Neuronal stem cell (in vitro differentiated cells): ENCODE results near the gene CLDN6.

Experiments used
- DNase-seq: peaks from one replicate; pipeline ENCODE4 v3.0.0-alpha.2; 2013; ENCODE audit warnings: low spot score
- H2AFZ ChIP-seq: one replicate; pipeline ENCODE4 v1.6.1; 2013; ENCODE audit warnings: mild to moderate bottlenecking, low read length, inconsistent platforms
- H2AK5ac ChIP-seq: 2 replicates; pipeline ENCODE4 v1.6.1; 2013; ENCODE audit warnings: low read depth, mild to moderate bottlenecking, inconsistent platforms, low read length, moderate library complexity, mixed read lengths
- H2BK120ac ChIP-seq: 2 replicates; pipeline ENCODE4 v1.6.1; 2013; ENCODE audit warnings: low read depth, mild to moderate bottlenecking, inconsistent platforms, low read length, moderate library complexity, mixed read lengths
- H2BK12ac ChIP-seq: one replicate; pipeline ENCODE4 v1.6.1; 2013; ENCODE audit warnings: low read length, inconsistent platforms
- H2BK15ac ChIP-seq: 2 replicates; pipeline ENCODE4 v1.6.1; 2013; ENCODE audit warnings: mild to moderate bottlenecking, low read length, inconsistent platforms, mixed read lengths
- H2BK5ac ChIP-seq: one replicate; pipeline ENCODE4 v1.6.1; 2013; ENCODE audit warnings: inconsistent platforms, mild to moderate bottlenecking, low read length, moderate library complexity
- H3K14ac ChIP-seq: one replicate; pipeline ENCODE4 v1.6.1; 2013; ENCODE audit warnings: low read length, inconsistent platforms
- H3K18ac ChIP-seq: 2 replicates; pipeline ENCODE4 v1.6.1; 2013; ENCODE audit warnings: low read length, inconsistent platforms
- H3K23ac ChIP-seq: 2 replicates; pipeline ENCODE4 v1.6.1; 2013; ENCODE audit warnings: low read depth, mild to moderate bottlenecking, mixed read lengths, low read length, inconsistent platforms; ENCODE audit not compliant: poor library complexity
- H3K27ac ChIP-seq: replicated peaks from 3 replicates; pipeline ENCODE4 v1.5.1; 2013; ENCODE audit warnings: low read length, inconsistent platforms
- H3K27me3 ChIP-seq, 3 experiments: 2 replicates each; pipeline ENCODE4 v1.6.1; 2013; ENCODE audit warnings: low read length in 3 of 3, mild to moderate bottlenecking in 2 of 3, inconsistent platforms in 1 of 3, low read depth in 1 of 3, mixed read lengths in 1 of 3, moderate library complexity in 1 of 3; ENCODE audit not compliant: control insufficient read depth in 3 of 3, insufficient read depth in 3 of 3
- H3K36me3 ChIP-seq, 2 donors: replicated peaks in 1 of 2; 2 replicates each; pipeline ENCODE4 v1.6.1; 2013; ENCODE audit warnings: low read length in 2 of 2; ENCODE audit not compliant: control insufficient read depth in 2 of 2, insufficient read depth in 2 of 2
- H3K4ac ChIP-seq: 2 replicates; pipeline ENCODE4 v1.6.1; 2013; ENCODE audit warnings: inconsistent platforms, mild to moderate bottlenecking, low read length, moderate library complexity
- H3K4me1 ChIP-seq, 2 donors: 1 replicate in 1 of 2; 2 replicates in 1 of 2; pipeline ENCODE4 v1.6.1; 2013; ENCODE audit warnings: low read length in 2 of 2, low read depth in 1 of 2; ENCODE audit not compliant: control insufficient read depth in 2 of 2, insufficient read depth in 1 of 2
- H3K4me2 ChIP-seq: one replicate; pipeline ENCODE4 v1.6.1; 2013; ENCODE audit warnings: mild to moderate bottlenecking, low read length, inconsistent platforms; ENCODE audit not compliant: insufficient read depth, poor library complexity, severe bottlenecking
- H3K4me3 ChIP-seq, 2 donors: 2 replicates each; pipeline ENCODE4 v1.5.1; 2013; ENCODE audit warnings: low read length in 2 of 2, mild to moderate bottlenecking in 2 of 2, inconsistent platforms in 1 of 2, moderate library complexity in 1 of 2
- H3K79me1 ChIP-seq: one replicate; pipeline ENCODE4 v1.6.1; 2013; ENCODE audit warnings: low read depth, mild to moderate bottlenecking, inconsistent platforms, low read length, moderate library complexity
- H3K9ac ChIP-seq: one replicate; pipeline ENCODE4 v1.6.1; 2013; ENCODE audit warnings: mild to moderate bottlenecking, low read depth, low read length, inconsistent platforms; ENCODE audit not compliant: poor library complexity
- H3K9me3 ChIP-seq, 2 donors: replicated peaks in 1 of 2; 2 replicates each; pipeline versions ENCODE3 to v1.6.1; 2013; ENCODE audit warnings: low read length in 2 of 2, mild to moderate bottlenecking in 2 of 2, inconsistent platforms in 1 of 2, low read depth in 1 of 2, mixed read lengths in 1 of 2, moderate library complexity in 1 of 2; ENCODE audit not compliant: control insufficient read depth in 2 of 2, insufficient read depth in 1 of 2
- H4K8ac ChIP-seq: one replicate; pipeline ENCODE4 v1.6.1; 2013; ENCODE audit warnings: low read depth, mild to moderate bottlenecking, inconsistent platforms, low read length, moderate library complexity
- H4K91ac ChIP-seq: one replicate; pipeline ENCODE4 v1.6.1; 2013; ENCODE audit warnings: low read length, low read depth, mild to moderate bottlenecking, inconsistent platforms; ENCODE audit not compliant: poor library complexity
- WGBS, 2 donors: extraction: QIAGEN DNeasy Blood & Tissue Kit; methylation state at CpG; one replicate each; pipeline ENCODE4 v1.1.7; 2013; ENCODE audit warnings: missing lambda C conversion rate in 2 of 2, mixed read lengths in 1 of 2; ENCODE audit not compliant: insufficient read length in 2 of 2, insufficient replicate concordance in 1 of 2; ENCODE audit errors: extremely low coverage in 2 of 2; 5-methylcytosine and 5-hydroxymethylcytosine counted together

Gene CLDN6

GRCh38 chr16:3060339-3061127, 42.5 kb upstream of the CLDN6 start:
- H2BK120ac ChIP-seq = no peak overlapping the region

GRCh38 chr16:3059723-3060242, 41.8 kb upstream of the CLDN6 start:
- H2BK5ac ChIP-seq = peak overlapping the region; percentile 1
- peak overlapping the region; percentile 42 for H3K27ac ChIP-seq
- H2BK120ac ChIP-seq = no peak overlapping the region
- H4K91ac ChIP-seq = peak overlapping the region; percentile 79
- H3K27me3 ChIP-seq = peaks cover 0 to 13% (median 0%) of the 10 kb centered on the region in 3 experiments
- H2BK12ac ChIP-seq = no peak overlapping the region
- H3K79me1 ChIP-seq = peaks cover 1% of the 10 kb centered on the region
- peak overlapping the region; percentile 96 for H3K18ac ChIP-seq
- peak overlapping the region; percentile 87 for H3K23ac ChIP-seq
- H3K4me3 ChIP-seq = peak overlapping the region; percentile 58
- no peaks in the 10 kb centered on the region for H3K9me3 ChIP-seq
- H3K14ac ChIP-seq = peak overlapping the region; percentile 58
- DNase-seq = no peak
- peaks cover under 1 to 7% of the 10 kb centered on the region in 2 donors for H3K36me3 ChIP-seq
- H4K8ac ChIP-seq = peak overlapping the region; percentile 86
- H2BK15ac ChIP-seq = peak overlapping the region; percentile 69
- WGBS, 2 donors = no CpG with 5 or more reads among the region's 9 CpGs
- H2AFZ ChIP-seq = peak overlapping the region; percentile 93
- peaks cover 5 to 7% of the 10 kb centered on the region in 2 donors for H3K4me1 ChIP-seq
- peak overlapping the region; percentile 53 for H2AK5ac ChIP-seq
- H3K4me2 ChIP-seq = peak overlapping the region; percentile 64
- H3K4ac ChIP-seq = no peak overlapping the region
- peak overlapping the region; percentile 89 for H3K9ac ChIP-seq

More at GRCh38 chr16:3060339-3061127, 42.5 kb upstream of the CLDN6 start:
- Histone ChIP-seq H2BK15ac (no peak overlapping the region), H2AK5ac (no peak overlapping the region), H3K27me3 (peaks cover 0 to 13% (median 0%) of the 10 kb centered on the region in 3 experiments), H3K14ac (no peak overlapping the region), H3K27ac (no peak overlapping the region), H3K4me3 (no peak overlapping the region), H2BK12ac (no peak overlapping the region), H3K9ac (no peak overlapping the region), H3K36me3 (peaks cover 0 to under 1% of the 10 kb centered on the region in 2 donors), H3K23ac (no peak overlapping the region), H3K4ac (no peak overlapping the region), H4K91ac (no peak overlapping the region), H2BK5ac (no peak overlapping the region), H3K4me2 (no peak overlapping the region), H4K8ac (no peak overlapping the region), H3K18ac (no peak overlapping the region), H3K4me1 (peaks cover 5 to 10% of the 10 kb centered on the region in 2 donors), H3K79me1 (peaks cover 1% of the 10 kb centered on the region), H3K9me3 (no peaks in the 10 kb centered on the region), H2AFZ (no peak overlapping the region)
- WGBS, 2 donors = no CpG with 5 or more reads among the region's 14 CpGs
- no peak for DNase-seq

GRCh38 chr16:3059041-3059722, 41.2 kb upstream of the CLDN6 start:
- peak overlapping the region; percentile 93 for H2AFZ ChIP-seq
- H3K9ac ChIP-seq = peak overlapping the region; percentile 94
- H3K79me1 ChIP-seq = peaks cover 1% of the 10 kb centered on the region
- H2BK15ac ChIP-seq = peak overlapping the region; percentile 70
- peak overlapping the region; percentile 87 for H3K23ac ChIP-seq
- H3K18ac ChIP-seq = peak overlapping the region; percentile 96
- peaks cover 5 to 7% of the 10 kb centered on the region in 2 donors for H3K4me1 ChIP-seq
- H2BK12ac ChIP-seq = peak overlapping the region; percentile 30
- peaks cover 0 to 13% (median 0%) of the 10 kb centered on the region in 3 experiments for H3K27me3 ChIP-seq
- H4K8ac ChIP-seq = peak overlapping the region; percentile 86
- H3K14ac ChIP-seq = peak overlapping the region; percentile 58
- no CpG with 5 or more reads among the region's 67 CpGs for WGBS, 2 donors
- peak overlapping the region; percentile 96 for H3K4me2 ChIP-seq
- H2BK120ac ChIP-seq = no peak overlapping the region
- peak overlapping the region; percentile 79 for H4K91ac ChIP-seq
- DNase-seq = peak; percentile 94
- no peaks in the 10 kb centered on the region for H3K9me3 ChIP-seq
- peaks cover 3 to 9% of the 10 kb centered on the region in 2 donors for H3K36me3 ChIP-seq
- peak overlapping the region; percentile 1 for H2BK5ac ChIP-seq
- peak overlapping the region; percentile 73 for H2AK5ac ChIP-seq
- peak overlapping the region; percentile 42 for H3K27ac ChIP-seq
- no peak overlapping the region for H3K4ac ChIP-seq
- peak overlapping the region; percentile 58 to 88 for H3K4me3 ChIP-seq
